Measurements from ENCODE around the gene PYM1. TPM values are rescaled to one million over a fixed set of nuclear protein-coding genes. Genes with fewer than 3 reads are reported as not detected.

Gene PYM1
- 10 to 100 TPM; 30.1 to 39.5 (median 32.3) TPM for polyA plus RNA-seq (ENCODE audit: insufficient read depth in 1 of 5, insufficient read length in 5 of 5, low replicate concordance in 1 of 5)
- long read RNA-seq, donor 1, transcript PYM1-202 (3 exons, 1,073 nt): major isoform, 13 of 168 reads
- long read RNA-seq, donor 1, transcript PYM1-203 (3 exons, 1,226 nt): minor isoform, 10 of 168 reads
- long read RNA-seq, donor 1, partial matches to known transcripts: 142 of 168 reads
- long read RNA-seq, donor 1, other reads (novel, unspliced or antisense): 0 of 168 reads
- long read RNA-seq, donor 2, partial matches to known transcripts: 0 of 5 reads
- long read RNA-seq, donor 2, other reads (novel, unspliced or antisense): 0 of 5 reads
- long read RNA-seq, donor 3, transcript PYM1-203 (3 exons, 1,226 nt): major isoform, 12 of 19 reads
- long read RNA-seq, donor 3, transcript PYM1-202 (3 exons, 1,073 nt): minor isoform, 7 of 19 reads
- long read RNA-seq, donor 3, partial matches to known transcripts: 0 of 19 reads
- long read RNA-seq, donor 3, other reads (novel, unspliced or antisense): 0 of 19 reads
- long read RNA-seq, donor 4, transcript PYM1-203 (3 exons, 1,226 nt): major isoform, 5 of 9 reads
- long read RNA-seq, donor 4, partial matches to known transcripts: 0 of 9 reads
- long read RNA-seq, donor 4, other reads (novel, unspliced or antisense): 0 of 9 reads
- long read RNA-seq, donor 5, transcript PYM1-203 (3 exons, 1,226 nt): major isoform, 11 of 42 reads
- long read RNA-seq, donor 5, transcript PYM1-202 (3 exons, 1,073 nt): minor isoform, 9 of 42 reads
- long read RNA-seq, donor 5, partial matches to known transcripts: 18 of 42 reads
- long read RNA-seq, donor 5, other reads (novel, unspliced or antisense): 0 of 42 reads
- long read RNA-seq, donor 6, transcript PYM1-202 (3 exons, 1,073 nt): minor isoform, 8 of 26 reads
- long read RNA-seq, donor 6, transcript PYM1-203 (3 exons, 1,226 nt): major isoform, 13 of 26 reads
- long read RNA-seq, donor 6, partial matches to known transcripts: 0 of 26 reads
- long read RNA-seq, donor 6, other reads (novel, unspliced or antisense): 0 of 26 reads
- long read RNA-seq, donor 7, transcript PYM1-202 (3 exons, 1,073 nt): major isoform, 5 of 14 reads
- long read RNA-seq, donor 7, partial matches to known transcripts: 5 of 14 reads
- long read RNA-seq, donor 7, other reads (novel, unspliced or antisense): 0 of 14 reads
- long read RNA-seq, donor 8, transcript PYM1-203 (3 exons, 1,226 nt): minor isoform, 5 of 13 reads
- long read RNA-seq, donor 8, transcript PYM1-202 (3 exons, 1,073 nt): major isoform, 7 of 13 reads
- long read RNA-seq, donor 8, partial matches to known transcripts: 0 of 13 reads
- long read RNA-seq, donor 8, other reads (novel, unspliced or antisense): 0 of 13 reads

GRCh38 chr12:55927588-55928502 lies at the start of gene PYM1:
TSS of gene PYM1 (minus strand) at chr12:55927894. CDS start at chr12:55927761, 133 bp downstream.
- peak; percentile 64 to 67 for DNase-seq

DNA sequence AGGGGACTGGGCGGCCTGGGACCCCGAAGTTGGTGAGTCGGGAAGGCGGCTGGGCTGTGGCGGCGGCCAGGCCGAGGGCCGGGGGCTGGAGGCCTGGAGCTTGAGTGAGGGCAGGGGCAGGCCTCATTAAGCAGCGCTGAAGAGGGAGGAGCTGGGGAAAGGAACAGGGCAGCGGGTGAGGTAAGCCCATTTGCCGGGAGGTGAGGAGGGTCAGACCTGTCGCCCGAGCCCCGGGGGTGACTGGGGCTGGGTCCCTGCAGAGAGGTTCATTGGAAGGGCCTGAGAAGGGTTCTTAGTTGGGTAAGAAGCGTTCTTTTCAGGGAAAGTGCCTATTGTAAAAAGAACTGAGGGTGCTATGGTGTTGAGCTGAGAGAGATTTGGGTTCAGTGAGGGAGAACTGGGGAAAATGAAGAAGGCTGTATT lies 46.6 kb upstream of the PYM1 start:
- DNase-seq: no peak

- peak; percentile 99 for DNase-seq
These were observed 46.1 kb upstream of the PYM1 start, which contains the start of gene RAB5B for GRCh38 chr12:55973599-55974307. TSS of gene RAB5B (plus strand) at chr12:55974078. CDS start at chr12:55986961, 12,883 bp downstream.

- peak; percentile 40 to 53 for DNase-seq
These were observed 45.4 kb upstream of the PYM1 start for GRCh38 chr12:55972911-55973598.

DNA sequence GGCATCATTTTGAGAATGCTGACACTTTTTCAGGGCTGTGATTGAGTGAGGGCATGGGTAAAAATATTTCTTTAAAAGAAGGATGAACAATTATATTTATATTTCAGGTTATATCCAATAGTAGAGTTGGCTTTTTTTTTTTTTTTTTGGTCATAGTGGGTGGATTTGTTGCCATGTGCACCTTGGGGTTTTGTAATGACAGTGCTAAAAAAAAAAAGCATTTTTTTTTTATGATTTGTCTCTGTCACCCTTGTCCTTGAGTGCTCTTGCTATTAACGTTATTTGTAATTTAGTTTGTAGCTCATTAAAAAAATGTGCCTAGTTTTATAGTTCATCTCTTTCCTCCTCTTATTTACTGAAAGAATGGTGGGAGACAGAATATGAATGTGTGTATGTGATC lies 44.8 kb upstream of the PYM1 start:
- no peak for DNase-seq

DNA sequence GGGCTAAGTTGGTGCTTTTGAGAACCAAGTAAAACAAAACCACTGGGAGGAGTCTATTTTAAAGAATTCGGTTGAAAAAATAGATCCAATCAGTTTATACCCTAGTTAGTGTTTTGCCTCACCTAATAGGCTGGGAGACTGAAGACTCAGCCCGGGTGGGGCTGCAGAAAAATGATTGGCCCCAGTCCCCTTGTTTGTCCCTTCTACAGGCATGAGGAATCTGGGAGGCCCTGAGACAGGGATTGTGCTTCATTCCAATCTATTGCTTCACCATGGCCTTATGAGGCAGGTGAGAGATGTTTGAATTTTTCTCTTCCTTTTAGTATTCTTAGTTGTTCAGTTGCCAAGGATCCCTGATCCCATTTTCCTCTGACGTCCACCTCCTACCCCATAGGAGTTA lies 44.3 kb upstream of the PYM1 start:
- no peak for DNase-seq

- DNase-seq: no peak
These were observed 43.1 kb upstream of the PYM1 start for GRCh38 chr12:55970775-55971174.

DNA sequence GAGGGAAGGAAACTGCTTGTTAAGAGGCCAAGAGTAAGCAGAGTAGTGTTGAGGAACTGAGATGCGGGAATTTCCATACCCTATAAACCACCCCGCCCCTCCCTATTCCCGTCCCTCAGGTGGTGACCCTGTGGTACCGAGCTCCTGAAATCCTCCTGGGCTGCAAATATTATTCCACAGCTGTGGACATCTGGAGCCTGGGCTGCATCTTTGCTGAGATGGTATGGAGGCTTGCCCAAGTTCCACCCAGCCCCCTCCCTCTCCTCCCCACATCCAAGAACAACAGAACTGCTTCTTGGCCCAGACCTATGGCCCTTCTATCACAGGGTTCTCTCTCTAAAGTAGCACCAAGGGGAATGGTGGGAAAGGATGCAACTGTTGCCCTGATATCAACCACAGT lies 41.7 kb upstream of the PYM1 start:
- no peak for DNase-seq

GRCh38 chr12:55966408-55967281 lies 39.0 kb upstream of the PYM1 start, which contains the start of gene CDK2:
TSS of gene CDK2 (plus strand) at chr12:55966830. CDS start at chr12:55967009, 179 bp downstream.
- peak; percentile 88 to 89 for DNase-seq

DNA sequence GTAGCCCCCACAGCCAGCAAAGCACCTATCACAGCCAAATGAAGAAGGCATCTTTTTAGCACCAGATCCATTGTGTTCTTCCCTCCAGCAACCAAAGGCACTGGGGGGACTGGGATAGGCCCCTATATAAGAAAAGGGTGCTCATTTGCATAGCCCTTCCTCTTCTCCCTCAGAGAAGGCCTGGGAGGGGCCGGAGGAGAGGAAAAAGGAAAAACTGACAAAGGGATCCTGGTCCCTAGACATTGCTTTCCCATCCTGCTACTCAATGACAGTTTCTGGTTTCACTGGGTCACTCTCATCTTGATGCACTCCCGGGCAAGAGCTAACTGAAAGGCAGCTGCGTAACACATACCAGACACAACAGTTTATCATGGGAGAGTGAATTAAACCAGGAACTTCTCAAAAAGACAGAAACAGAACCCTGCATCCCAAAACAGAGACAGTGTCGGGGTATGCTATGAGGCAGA lies 38.3 kb upstream of the PYM1 start, which contains the start of gene PMEL:
TSS of gene PMEL (minus strand) at position 102 of the 467 bp plus-strand sequence. CDS start at position 71, 31 bp downstream.
- DNase-seq: no peak

DNA sequence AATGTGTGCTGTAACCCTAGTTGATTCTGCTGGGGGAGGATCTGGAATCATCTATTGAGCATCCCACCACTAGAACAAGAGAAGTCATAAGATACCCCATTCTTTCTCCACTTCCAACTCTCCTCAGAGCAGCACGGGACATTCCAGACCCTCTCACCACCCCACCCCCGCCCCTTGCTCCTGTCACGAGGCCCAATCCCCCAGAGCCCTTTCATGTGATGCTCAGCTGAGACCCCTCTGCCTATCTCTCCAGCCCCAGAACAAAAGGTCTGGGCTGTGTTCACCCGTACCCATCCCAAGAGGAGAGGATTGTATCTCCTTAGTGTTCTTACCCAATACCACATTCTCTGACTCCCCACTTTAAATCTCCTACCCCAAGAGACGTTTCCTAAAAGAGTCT lies 37.5 kb upstream of the PYM1 start:
- DNase-seq: no peak

- no peak for DNase-seq
These were observed 36.1 kb upstream of the PYM1 start for GRCh38 chr12:55963760-55964159.

- DNase-seq: no peak
These were observed 29.6 kb upstream of the PYM1 start for GRCh38 chr12:55957106-55957859.

- no peak for DNase-seq
These were observed 28.3 kb upstream of the PYM1 start for GRCh38 chr12:55955800-55956508.

- no peak for DNase-seq
These were observed 27.6 kb upstream of the PYM1 start for GRCh38 chr12:55955344-55955743.

GRCh38 chr12:55946553-55946952 lies 18.9 kb upstream of the PYM1 start:
- no peak for DNase-seq

Data from right lung (tissue), 10 donors.